PC-3 (cell line): ENCODE results near the gene PITX3. TPM values are rescaled to one million over a fixed set of nuclear protein-coding genes. Genes with fewer than 3 reads are reported as not detected.

Source experiments
- ATAC-seq: fragments of 200-7000 bp; cut with Tn5 transposase; 2 replicates; pipeline ENCODE4 v1.9.1; 2020; ENCODE audit warnings: mild to moderate bottlenecking, moderate library complexity
- BruUV-seq: library from RNA; stranded (reverse); fragments of 400-500 nt; replicated peaks from 2 replicates; lab custom pipeline; 2021; lab: Mats Ljungman, UMichigan
- CTCF ChIA-PET: fragments of 300-600 bp; sonication (Branson Sonifier 250); formaldehyde crosslinking; loops from one replicate; lab custom pipeline; 2022; ENCODE audit warnings: antibody characterized with exemption; lab: Charles Lee
- POLR2A ChIA-PET: fragments of 300-600 bp; sonication (Branson Sonifier 250); formaldehyde crosslinking; loops from one replicate; lab custom pipeline; 2022; ENCODE audit warnings: antibody characterized with exemption; ENCODE audit not compliant: unreplicated experiment; lab: Charles Lee
- DNase-seq: peaks from one replicate; pipeline ENCODE4 v3.0.0-alpha.2; 2015
- H2AFZ ChIP-seq: fragments of 300-600 bp; sonication (generic); 2 replicates; pipeline ENCODE4 v1.6.0; 2016; ENCODE audit warnings: antibody characterized with exemption, low read length
- H3F3A ChIP-seq: fragments of 300-600 bp; sonication (generic); one replicate; pipeline ENCODE4 v1.6.0; 2017; ENCODE audit warnings: antibody characterized with exemption, low read length, control low read depth, mild to moderate bottlenecking; ENCODE audit not compliant: unreplicated experiment
- H3K27ac ChIP-seq: fragments of 300-600 bp; sonication (generic); 2 replicates; pipeline ENCODE4 v1.5.1; 2016; ENCODE audit warnings: mild to moderate bottlenecking, low read length
- H3K27me3 ChIP-seq: fragments of 300-600 bp; sonication (generic); 2 replicates; pipeline ENCODE4 v1.6.1; 2016; ENCODE audit warnings: low read length, mixed read lengths
- H3K36me3 ChIP-seq: fragments of 300-600 bp; sonication (generic); 2 replicates; pipeline ENCODE4 v1.6.1; 2016; ENCODE audit warnings: low read depth, mixed run types, low read length, mixed read lengths
- H3K4me1 ChIP-seq: fragments of 300-600 bp; sonication (generic); 2 replicates; pipeline ENCODE4 v1.5.1; 2016; ENCODE audit warnings: low read length; ENCODE audit not compliant: insufficient read depth
- H3K4me2 ChIP-seq: fragments of 300-600 bp; sonication (generic); 2 replicates; pipeline ENCODE4 v1.6.0; 2016; ENCODE audit warnings: low read length
- H3K4me3 ChIP-seq: fragments of 300-600 bp; sonication (generic); 2 replicates; pipeline ENCODE4 v1.5.1; 2016; ENCODE audit warnings: mild to moderate bottlenecking, low read length, mixed read lengths
- H3K79me2 ChIP-seq: fragments of 300-600 bp; sonication (generic); 2 replicates; pipeline ENCODE4 v1.6.1; 2017; ENCODE audit warnings: low read length, mixed read lengths
- H3K9ac ChIP-seq: fragments of 300-600 bp; sonication (generic); 2 replicates; pipeline ENCODE4 v1.6.0; 2016; ENCODE audit warnings: mild to moderate bottlenecking, low read length
- H3K9me2 ChIP-seq: fragments of 300-600 bp; sonication (generic); replicated peaks from 2 replicates; pipeline ENCODE4 v1.6.1; 2016; ENCODE audit warnings: mixed run types, low read length, mixed read lengths
- H3K9me3 ChIP-seq: fragments of 300-600 bp; sonication (generic); 2 replicates; pipeline ENCODE4 v1.6.1; 2016; ENCODE audit warnings: low read length, mixed read lengths
- H4K20me1 ChIP-seq: fragments of 300-600 bp; sonication (generic); 2 replicates; pipeline ENCODE4 v1.6.1; 2016; ENCODE audit warnings: low read length, mixed read lengths
- EZH2 ChIP-seq: fragments of 300-600 bp; sonication (generic); IDR thresholded peaks from one replicate; pipeline ENCODE4 v1.6.1; 2017; ENCODE audit warnings: antibody characterized with exemption, mild to moderate bottlenecking, low read length; ENCODE audit not compliant: unreplicated experiment
- EZH2phosphoT487 ChIP-seq: fragments of 300-600 bp; sonication (generic); IDR thresholded peaks from 2 replicates; pipeline ENCODE4 v1.6.1; 2018; ENCODE audit warnings: mild to moderate bottlenecking, antibody characterized with exemption, low read length, borderline replicate concordance
- intact Hi-C: fragments of 100-400 bp; cut with micrococcal nuclease; formaldehyde crosslinking; loops from 2 replicates; pipeline ENCODE4 v1.9.0; 2023
- total RNA-seq: library from RNA; depleted of rRNA; stranded (reverse); fragments of >200 nt; gene quantifications from 2 replicates; pipeline ENCODE4 v1.2.3, GENCODE V29; 2014
- TF ChIP-seq, protein P1 (sequence below): fragments of 300-600 bp; sonication (generic); conservative IDR thresholded peaks from 2 replicates; pipeline ENCODE4 v1.5.1; 2017; ENCODE audit warnings: antibody characterized with exemption, low read depth, mild to moderate bottlenecking, low read length

Gene PITX3
- total RNA-seq, 1 experiment from 2014 or later = not detected

DNA sequence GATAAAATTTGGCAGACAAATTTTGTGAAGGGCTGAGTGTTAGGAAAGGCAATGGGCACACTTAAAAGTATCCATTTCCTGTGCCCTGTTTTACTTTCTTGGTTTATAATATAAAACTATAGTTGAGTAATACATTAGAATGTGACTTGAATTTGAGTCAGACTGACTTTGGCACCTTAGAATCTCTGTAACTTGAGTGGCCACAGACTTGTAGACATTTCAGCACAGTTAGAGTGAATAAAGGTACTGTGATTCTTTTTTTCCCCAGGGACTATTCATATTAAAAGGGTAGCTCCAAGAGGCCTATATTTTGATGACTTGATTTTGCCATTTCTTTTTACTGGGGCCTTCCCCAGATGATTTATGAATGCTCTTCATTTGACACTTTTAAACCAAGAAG lies 26.4 kb upstream of the PITX3 start:
- TF ChIP-seq EZH2phosphoT487 (no peak), EZH2 (no peak)
- TF ChIP-seq, protein P1, sequence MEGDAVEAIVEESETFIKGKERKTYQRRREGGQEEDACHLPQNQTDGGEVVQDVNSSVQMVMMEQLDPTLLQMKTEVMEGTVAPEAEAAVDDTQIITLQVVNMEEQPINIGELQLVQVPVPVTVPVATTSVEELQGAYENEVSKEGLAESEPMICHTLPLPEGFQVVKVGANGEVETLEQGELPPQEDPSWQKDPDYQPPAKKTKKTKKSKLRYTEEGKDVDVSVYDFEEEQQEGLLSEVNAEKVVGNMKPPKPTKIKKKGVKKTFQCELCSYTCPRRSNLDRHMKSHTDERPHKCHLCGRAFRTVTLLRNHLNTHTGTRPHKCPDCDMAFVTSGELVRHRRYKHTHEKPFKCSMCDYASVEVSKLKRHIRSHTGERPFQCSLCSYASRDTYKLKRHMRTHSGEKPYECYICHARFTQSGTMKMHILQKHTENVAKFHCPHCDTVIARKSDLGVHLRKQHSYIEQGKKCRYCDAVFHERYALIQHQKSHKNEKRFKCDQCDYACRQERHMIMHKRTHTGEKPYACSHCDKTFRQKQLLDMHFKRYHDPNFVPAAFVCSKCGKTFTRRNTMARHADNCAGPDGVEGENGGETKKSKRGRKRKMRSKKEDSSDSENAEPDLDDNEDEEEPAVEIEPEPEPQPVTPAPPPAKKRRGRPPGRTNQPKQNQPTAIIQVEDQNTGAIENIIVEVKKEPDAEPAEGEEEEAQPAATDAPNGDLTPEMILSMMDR = no peak
- CTCF ChIA-PET = no interaction called here

DNA sequence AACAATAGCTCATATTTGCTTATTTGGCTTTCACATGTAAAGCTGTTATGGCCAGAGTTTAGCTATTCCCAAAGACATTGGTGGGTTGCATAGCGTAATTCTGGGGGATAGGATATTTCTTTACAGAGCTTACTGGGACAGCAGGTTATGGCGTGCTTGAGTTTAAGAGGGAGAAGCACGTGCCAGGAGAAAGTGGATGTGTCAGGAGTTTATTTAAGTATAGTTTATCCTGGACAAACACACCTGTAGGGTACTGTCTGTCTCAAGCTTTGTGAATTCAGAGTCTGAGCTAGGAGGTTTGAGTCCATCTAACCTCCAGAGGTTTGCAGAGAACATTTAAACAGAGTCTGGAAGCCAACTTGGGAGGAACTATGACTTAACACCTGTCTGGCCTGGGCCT lies 25.4 kb upstream of the PITX3 start:
- Histone ChIP-seq H3K27ac (no peak overlapping the region), H3K4me3 (no peak overlapping the region), H3K4me1 (peaks cover 25% of the 10 kb centered on the region), H3K9ac (no peak overlapping the region), H3K4me2 (no peak overlapping the region), H3K27me3 (no peaks in the 10 kb centered on the region), H3K9me3 (no peaks in the 10 kb centered on the region), H4K20me1 (peaks cover 18% of the 10 kb centered on the region; the same call in 1 of the 2 replicates), H3K36me3 (peaks cover 10% of the 10 kb centered on the region), H3K79me2 (peaks cover 63% of the 10 kb centered on the region), H3K9me2 (no peaks in the 10 kb centered on the region), H2AFZ (no peak overlapping the region), H3F3A (no peaks in the 10 kb centered on the region)
- intact Hi-C loops = no loop called here
- BruUV-seq = no TSS peak
- ChIA-PET CTCF (interaction anchor here (0.6 kb wide), 1 partner anchor 113 kb away, joined by 5 read pairs; no protein-coding TSS in a partner anchor), POLR2A (no interaction called here)
- TF ChIP-seq EZH2phosphoT487 (no peak), EZH2 (no peak)
- TF ChIP-seq, protein P1 = no peak
- DNase-seq (no peak), ATAC-seq (no peak)

More for the DNA sequence above, 26.4 kb upstream of the PITX3 start:
- Histone ChIP-seq H3K9me2 (no peaks in the 10 kb centered on the region), H3K4me2 (peak overlapping the region; percentile 21; the same call in 1 of the 2 replicates), H3K4me1 (peaks cover 25% of the 10 kb centered on the region), H4K20me1 (peaks cover 18% of the 10 kb centered on the region; the same call in 1 of the 2 replicates), H3K79me2 (peaks cover 67% of the 10 kb centered on the region), H3K4me3 (no peak overlapping the region), H2AFZ (no peak overlapping the region), H3F3A (no peaks in the 10 kb centered on the region), H3K27ac (peak overlapping the region; percentile 52), H3K9me3 (no peaks in the 10 kb centered on the region), H3K27me3 (no peaks in the 10 kb centered on the region), H3K36me3 (peaks cover 10% of the 10 kb centered on the region), H3K9ac (no peak overlapping the region)
- BruUV-seq = no TSS peak
- ATAC-seq (peak; percentile 91), DNase-seq (peak; percentile 67)
- POLR2A ChIA-PET = no interaction called here
- intact Hi-C loops = no loop called here

DNA sequence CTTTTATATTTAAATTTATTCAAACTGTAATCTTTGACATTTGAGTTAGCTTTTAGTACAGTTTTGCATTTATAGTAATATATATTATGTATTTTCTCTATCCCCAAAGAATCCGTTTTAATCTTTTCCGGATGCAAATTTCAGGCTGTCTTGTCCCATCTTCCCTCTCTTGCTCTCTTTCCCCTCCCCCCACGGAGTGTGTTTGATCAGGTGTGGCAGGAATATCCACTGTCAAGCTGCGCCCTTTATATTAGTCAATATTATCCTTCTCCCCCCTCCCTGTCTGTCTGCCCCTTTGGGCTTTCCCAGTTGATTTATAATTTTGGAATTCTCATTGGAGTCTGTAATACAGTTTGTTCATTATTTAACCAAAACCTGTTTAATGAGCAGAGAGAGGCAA lies 23.1 kb upstream of the PITX3 start:
- Histone ChIP-seq H3F3A (no peaks in the 10 kb centered on the region), H2AFZ (no peak overlapping the region), H4K20me1 (peaks cover 18% of the 10 kb centered on the region; the same call in 1 of the 2 replicates), H3K27ac (no peak overlapping the region), H3K9ac (no peak overlapping the region), H3K79me2 (peaks cover 53% of the 10 kb centered on the region), H3K9me3 (no peaks in the 10 kb centered on the region), H3K4me2 (no peak overlapping the region), H3K4me3 (no peak overlapping the region), H3K27me3 (no peaks in the 10 kb centered on the region), H3K9me2 (no peaks in the 10 kb centered on the region), H3K36me3 (peaks cover 14% of the 10 kb centered on the region), H3K4me1 (peaks cover 25% of the 10 kb centered on the region)
- TF ChIP-seq EZH2 (no peak), EZH2phosphoT487 (no peak)
- TF ChIP-seq, protein P1 = no peak
- DNase-seq (no peak), ATAC-seq (no peak)
- intact Hi-C loops = no loop called here
- ChIA-PET POLR2A (no interaction called here), CTCF (no interaction called here)
- BruUV-seq = no TSS peak
